Measurements from ENCODE around the gene KRTAP9-1.
"Not testable (repeated sequence)": the region's sequence is repeated elsewhere in the genome, so short reads cannot be mapped to it uniquely, and the experiment has no call there.

GRCh38 chr17:41148971-41149651 lies 40.6 kb upstream of the KRTAP9-1 start:
- not testable (repeated sequence) for TF ChIP-seq CTCF, EZH2, EZH2phosphoT487 (IDR thresholded peaks at IDR 0.05)

All from neural progenitor cell (in vitro differentiated cells).